ENCODE data around the gene TMEM161A.
"Not testable (repeated sequence)": the region's sequence is repeated elsewhere in the genome, so short reads cannot be mapped to it uniquely, and the experiment has no call there.

TMEM161A gene

GRCh38 chr19:19138109-19138981, at the start of gene TMEM161A:
TMEM161A (minus strand) TSS chr19:19138478; CDS start chr19:19138428, 50 bp downstream.
- peak; percentile 89 for DNase-seq (ENCODE audit: low read depth)

GRCh38 chr19:19186742-19187141, 48.5 kb upstream of the TMEM161A start:
- no peak for DNase-seq (ENCODE audit: low read depth)

- peak; percentile 60 for DNase-seq (ENCODE audit: low read depth)
Observed at GRCh38 chr19:19185853-19186740, 47.8 kb upstream of the TMEM161A start.

- DNase-seq (ENCODE audit: low read depth), result no peak
Observed at GRCh38 chr19:19181488-19181998, 43.3 kb upstream of the TMEM161A start.

- no peak for DNase-seq (ENCODE audit: low read depth)
Observed at GRCh38 chr19:19179548-19180441, 41.5 kb upstream of the TMEM161A start.

GRCh38 chr19:19176950-19177349, 38.7 kb upstream of the TMEM161A start:
- DNase-seq (ENCODE audit: low read depth), result no peak

GRCh38 chr19:19173243-19173642, 35.0 kb upstream of the TMEM161A start:
- not testable (repeated sequence) for DNase-seq (ENCODE audit: low read depth)

GRCh38 chr19:19171821-19172532, 33.7 kb upstream of the TMEM161A start:
- DNase-seq (ENCODE audit: low read depth), result no peak

- DNase-seq (ENCODE audit: low read depth), result no peak
Observed at GRCh38 chr19:19170873-19171672, 32.8 kb upstream of the TMEM161A start.

- peak; percentile 66 for DNase-seq (ENCODE audit: low read depth)
Observed at GRCh38 chr19:19170053-19170872, 32.0 kb upstream of the TMEM161A start, which contains the start of gene MEF2B. MEF2B (minus strand) TSS chr19:19170263; CDS start chr19:19150735, 19,528 bp downstream.

GRCh38 chr19:19169236-19170052, 31.2 kb upstream of the TMEM161A start:
- no peak for DNase-seq (ENCODE audit: low read depth)

GRCh38 chr19:19167612-19168011, 29.3 kb upstream of the TMEM161A start:
- no peak for DNase-seq (ENCODE audit: low read depth)

- no peak for DNase-seq (ENCODE audit: low read depth)
Observed at GRCh38 chr19:19165396-19165795, 27.1 kb upstream of the TMEM161A start.

- no peak for DNase-seq (ENCODE audit: low read depth)
Observed at GRCh38 chr19:19162495-19162894, 24.2 kb upstream of the TMEM161A start.

- no peak for DNase-seq (ENCODE audit: low read depth)
Observed at GRCh38 chr19:19160461-19161035, 22.3 kb upstream of the TMEM161A start.

GRCh38 chr19:19159534-19159933, 21.3 kb upstream of the TMEM161A start:
- no peak for DNase-seq (ENCODE audit: low read depth)

GRCh38 chr19:19157808-19158207, 19.5 kb upstream of the TMEM161A start:
- no peak for DNase-seq (ENCODE audit: low read depth)

All from activated T-cell treated with anti-CD3 and anti-CD28 coated beads for 1 hour (primary cell).